ENCODE results near the gene DCUN1D2. TPM values are rescaled to one million over a fixed set of nuclear protein-coding genes. Genes with fewer than 3 reads are reported as not detected.

DCUN1D2 gene
- polyA plus RNA-seq, 1 experiment, result 11.0 TPM

- Histone ChIP-seq H3K27me3 (ENCODE audit: control insufficient read depth, insufficient read depth, low read length) (peaks cover 1% of the 10 kb centered on the region; the same call in 1 of the 2 replicates), H3K36me3 (ENCODE audit: control insufficient read depth, insufficient read depth, low read length) (no peaks in the 10 kb centered on the region), H3K4me3 (ENCODE audit: low read depth, low read length) (no peak overlapping the region)
- TF ChIP-seq, protein P1, sequence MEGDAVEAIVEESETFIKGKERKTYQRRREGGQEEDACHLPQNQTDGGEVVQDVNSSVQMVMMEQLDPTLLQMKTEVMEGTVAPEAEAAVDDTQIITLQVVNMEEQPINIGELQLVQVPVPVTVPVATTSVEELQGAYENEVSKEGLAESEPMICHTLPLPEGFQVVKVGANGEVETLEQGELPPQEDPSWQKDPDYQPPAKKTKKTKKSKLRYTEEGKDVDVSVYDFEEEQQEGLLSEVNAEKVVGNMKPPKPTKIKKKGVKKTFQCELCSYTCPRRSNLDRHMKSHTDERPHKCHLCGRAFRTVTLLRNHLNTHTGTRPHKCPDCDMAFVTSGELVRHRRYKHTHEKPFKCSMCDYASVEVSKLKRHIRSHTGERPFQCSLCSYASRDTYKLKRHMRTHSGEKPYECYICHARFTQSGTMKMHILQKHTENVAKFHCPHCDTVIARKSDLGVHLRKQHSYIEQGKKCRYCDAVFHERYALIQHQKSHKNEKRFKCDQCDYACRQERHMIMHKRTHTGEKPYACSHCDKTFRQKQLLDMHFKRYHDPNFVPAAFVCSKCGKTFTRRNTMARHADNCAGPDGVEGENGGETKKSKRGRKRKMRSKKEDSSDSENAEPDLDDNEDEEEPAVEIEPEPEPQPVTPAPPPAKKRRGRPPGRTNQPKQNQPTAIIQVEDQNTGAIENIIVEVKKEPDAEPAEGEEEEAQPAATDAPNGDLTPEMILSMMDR (IDR thresholded peaks at IDR 0.05; ENCODE audit: insufficient read depth, low read depth, low read length), result no peak
- POLR2A ChIA-PET, result no interaction called here
- DNase-seq (ENCODE audit: low read depth), result no peak
- CTCF ChIA-PET, result no interaction called here
Measured at GRCh38 chr13:113415825-113416224, 74.7 kb downstream of the DCUN1D2 start.

- DNase-seq (ENCODE audit: low read depth), result no peak
- Histone ChIP-seq H3K27me3 (ENCODE audit: control insufficient read depth, insufficient read depth, low read length) (peaks cover 1% of the 10 kb centered on the region; the same call in 1 of the 2 replicates), H3K36me3 (ENCODE audit: control insufficient read depth, insufficient read depth, low read length) (no peaks in the 10 kb centered on the region), H3K4me3 (ENCODE audit: low read depth, low read length) (no peak overlapping the region)
- ChIA-PET POLR2A (no interaction called here), CTCF (no interaction called here)
- TF ChIP-seq, protein P1 (IDR thresholded peaks at IDR 0.05; ENCODE audit: insufficient read depth, low read depth, low read length), result no peak
Measured at GRCh38 chr13:113415032-113415431, 75.5 kb downstream of the DCUN1D2 start.

- no peak for DNase-seq (ENCODE audit: low read depth)
- ChIA-PET CTCF (no interaction called here), POLR2A (no interaction called here)
- H3K36me3 ChIP-seq (ENCODE audit: control insufficient read depth, insufficient read depth, low read length), result no peaks in the 10 kb centered on the region
- H3K27me3 ChIP-seq (ENCODE audit: control insufficient read depth, insufficient read depth, low read length), result peaks cover 1% of the 10 kb centered on the region; the same call in 1 of the 2 replicates
- no peak overlapping the region for H3K4me3 ChIP-seq (ENCODE audit: low read depth, low read length)
- TF ChIP-seq, protein P1 (IDR thresholded peaks at IDR 0.05; ENCODE audit: insufficient read depth, low read depth, low read length), result no peak
Measured at GRCh38 chr13:113414335-113414734, 76.2 kb downstream of the DCUN1D2 start.

- H3K36me3 ChIP-seq (ENCODE audit: control insufficient read depth, insufficient read depth, low read length), result no peaks in the 10 kb centered on the region
- H3K4me3 ChIP-seq (ENCODE audit: low read depth, low read length), result no peak overlapping the region
- ChIA-PET CTCF (interaction anchor here (0.9 kb wide), 1 partner anchor 10 kb away, joined by 3 read pairs; no protein-coding TSS in a partner anchor), POLR2A (no interaction called here)
- TF ChIP-seq, protein P1 (IDR thresholded peaks at IDR 0.05; ENCODE audit: insufficient read depth, low read depth, low read length), result no peak
- peaks cover 1% of the 10 kb centered on the region; the same call in 1 of the 2 replicates for H3K27me3 ChIP-seq (ENCODE audit: control insufficient read depth, insufficient read depth, low read length)
- no peak for DNase-seq (ENCODE audit: low read depth)
Measured at GRCh38 chr13:113413898-113414282, 76.6 kb downstream of the DCUN1D2 start.

DNA sequence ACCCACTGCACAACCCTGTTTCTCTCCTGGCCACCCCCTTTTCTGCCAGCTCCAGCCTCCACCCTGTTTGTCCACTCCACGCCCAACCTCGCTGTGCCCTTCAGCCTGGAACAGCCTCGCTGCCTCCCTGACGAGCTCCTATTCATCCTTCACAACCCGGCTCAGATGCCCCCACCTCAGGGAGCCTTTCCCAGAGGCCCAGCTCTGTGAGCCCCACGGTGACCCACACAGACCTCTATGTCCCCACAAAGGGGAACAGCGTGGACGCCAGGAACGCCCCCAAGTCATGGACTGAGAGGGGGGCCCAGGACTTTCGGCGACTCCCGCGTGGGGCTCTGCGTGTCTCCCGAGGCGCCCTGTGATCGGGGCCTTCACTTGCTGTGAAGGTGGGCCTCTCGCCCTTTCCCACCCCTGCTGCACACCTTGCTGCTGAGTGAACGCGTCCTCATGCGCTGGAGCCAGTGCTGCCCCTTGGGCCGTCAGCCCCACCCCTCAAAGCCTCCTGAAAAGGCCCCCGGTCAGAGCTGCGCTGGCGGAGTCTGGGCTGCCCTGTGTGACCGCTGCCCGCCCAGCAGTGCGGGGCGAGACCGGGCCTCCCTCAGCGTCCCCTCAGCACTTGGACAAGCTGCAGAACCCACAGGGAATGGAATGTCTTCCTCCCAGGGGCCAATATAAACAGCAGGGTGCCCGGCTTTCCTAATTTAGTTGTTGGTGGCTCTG lies 77.2 kb downstream of the DCUN1D2 start:
- Histone ChIP-seq H3K4me3 (ENCODE audit: low read depth, low read length) (no peak overlapping the region), H3K36me3 (ENCODE audit: control insufficient read depth, insufficient read depth, low read length) (no peaks in the 10 kb centered on the region), H3K27me3 (ENCODE audit: control insufficient read depth, insufficient read depth, low read length) (no peaks in the 10 kb centered on the region)
- TF ChIP-seq, protein P1 (IDR thresholded peaks at IDR 0.05; ENCODE audit: insufficient read depth, low read depth, low read length), result no peak
- ChIA-PET POLR2A (no interaction called here), CTCF (interaction anchor here (0.9 kb wide), 1 partner anchor 11 kb away, joined by 3 read pairs; no protein-coding TSS in a partner anchor)
- DNase-seq (ENCODE audit: low read depth), result no peak
